ENCODE results near the gene CEP128.

CEP128 gene

GRCh38 chr14:80605536-80605935, 336.0 kb downstream of the CEP128 start:
- DNase-seq, result no peak

GRCh38 chr14:80602946-80603345, 338.6 kb downstream of the CEP128 start:
- DNase-seq, result no peak

DNA sequence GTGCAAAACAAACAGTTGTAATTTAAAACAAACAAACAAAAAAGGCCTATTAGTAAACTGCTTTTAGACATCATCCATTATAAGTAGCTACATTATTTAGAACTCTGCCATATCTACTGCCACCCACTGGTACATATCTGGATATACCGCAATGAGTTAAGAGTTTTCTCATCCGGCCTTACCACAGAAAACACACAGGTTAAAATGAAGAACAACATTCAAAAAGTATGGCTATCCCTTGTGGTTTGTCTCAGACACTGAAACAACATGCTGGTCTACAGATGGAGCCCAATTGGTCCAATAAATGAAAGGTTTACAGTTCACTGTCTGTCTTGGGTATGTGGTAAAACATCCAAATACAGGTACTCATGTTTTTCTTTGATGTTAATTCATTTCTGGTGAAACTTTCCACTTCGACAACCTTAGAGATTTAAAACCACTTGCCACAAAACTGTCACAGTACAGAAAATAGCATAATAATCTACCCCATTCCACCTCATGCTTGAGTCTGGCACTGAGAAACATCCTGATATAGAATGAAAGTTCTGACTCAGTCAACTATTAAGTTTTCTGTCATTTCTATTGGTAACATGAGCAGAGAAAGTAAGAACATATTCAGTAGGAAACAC, 354.3 kb downstream of the CEP128 start:
- no peak for DNase-seq

- no peak for DNase-seq
Observed at GRCh38 chr14:80586131-80586530, 355.4 kb downstream of the CEP128 start.

DNA sequence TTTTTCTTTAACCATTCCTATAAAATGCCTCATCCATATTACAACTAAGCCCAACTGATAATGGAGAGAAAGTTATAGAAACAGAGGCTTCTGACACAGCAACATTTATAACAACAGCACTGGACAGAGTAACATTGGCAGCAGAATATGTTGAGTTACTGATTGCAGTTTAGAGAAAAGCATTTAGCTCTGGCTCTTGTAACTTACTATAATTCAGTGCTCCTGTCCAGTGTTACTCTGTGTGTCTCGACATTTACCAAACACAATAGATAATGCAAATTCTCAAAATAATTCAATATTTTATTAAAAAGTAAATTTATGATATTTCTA, 356.1 kb downstream of the CEP128 start:
- DNase-seq, result no peak

DNA sequence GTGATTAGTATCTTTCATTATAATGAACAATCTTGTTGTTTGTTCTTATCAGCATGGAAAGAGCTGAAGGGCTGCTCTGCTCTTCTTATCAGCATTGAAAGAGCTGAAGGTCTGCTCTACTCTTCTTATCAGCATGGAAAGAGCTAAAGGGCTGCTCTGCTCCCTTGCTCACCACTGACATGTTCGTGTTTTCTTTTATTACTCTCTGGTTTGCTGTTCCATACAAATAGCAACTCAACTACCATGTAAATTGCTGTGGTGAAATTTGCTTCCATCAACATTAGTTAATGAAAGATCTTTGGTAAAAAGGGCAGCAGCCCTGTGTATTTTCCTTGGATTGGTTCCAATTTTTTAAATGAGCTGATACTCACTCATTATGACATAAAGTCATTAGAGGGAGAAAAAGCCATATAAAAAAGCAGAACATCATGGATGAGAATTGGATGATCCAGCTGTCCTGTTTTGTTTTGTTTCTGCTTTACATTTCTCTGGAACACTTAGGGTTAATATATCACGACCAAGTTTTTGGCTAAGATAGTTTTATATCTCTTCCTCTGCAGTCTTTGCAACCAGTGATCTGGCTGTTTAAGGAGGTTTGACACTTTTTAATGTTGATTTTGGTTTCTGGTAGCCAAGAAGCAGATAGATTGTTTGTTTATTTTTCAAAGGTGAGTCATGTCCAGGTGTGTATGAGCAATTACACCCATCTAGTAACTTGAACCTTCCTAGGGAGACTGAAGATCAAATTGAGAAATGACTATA, 356.6 kb downstream of the CEP128 start:
- DNase-seq, result no peak

GRCh38 chr14:80577599-80577998, 363.9 kb downstream of the CEP128 start:
- no peak for DNase-seq

GRCh38 chr14:80576401-80576800, 365.1 kb downstream of the CEP128 start:
- no peak for DNase-seq

DNA sequence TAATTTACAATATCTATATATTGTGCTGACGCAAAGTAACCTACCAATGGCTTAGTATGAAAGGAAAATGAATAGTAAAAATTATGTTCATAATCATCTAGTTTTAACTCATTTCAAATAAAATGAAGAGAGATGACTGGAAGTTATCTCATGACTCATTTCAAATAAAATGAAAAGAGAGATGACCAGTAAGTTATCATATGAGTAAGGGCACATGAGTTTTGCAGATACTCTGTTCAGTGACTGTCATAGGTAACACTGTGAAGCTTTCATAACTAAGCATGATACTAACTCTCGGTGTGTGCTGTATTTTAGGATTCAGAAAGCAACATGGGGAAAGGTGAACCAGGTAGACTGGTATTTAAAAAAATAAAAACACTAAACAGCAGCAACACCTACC, 365.8 kb downstream of the CEP128 start:
- no peak for DNase-seq

DNA sequence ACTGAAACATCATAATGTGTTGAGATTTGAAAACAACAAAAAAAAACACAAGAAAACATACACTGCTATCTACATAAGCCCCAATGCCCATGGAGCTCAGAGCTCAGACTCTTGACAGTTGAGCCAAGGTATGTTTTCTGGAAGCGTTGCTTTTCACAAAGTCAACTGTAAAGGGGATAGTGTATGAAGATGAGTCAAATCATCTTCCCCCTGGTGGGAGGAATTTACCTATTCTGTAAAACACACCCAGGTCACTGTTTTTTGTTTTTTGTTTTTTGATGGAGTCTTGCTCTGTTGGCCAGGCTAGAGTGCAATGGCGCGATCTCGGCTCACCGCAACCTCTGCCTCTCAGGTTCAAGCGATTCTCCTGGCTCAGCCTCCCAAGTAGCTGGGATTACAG, 368.9 kb downstream of the CEP128 start:
- DNase-seq, result no peak

- DNase-seq, result no peak
Observed at GRCh38 chr14:80570930-80571298, 370.6 kb downstream of the CEP128 start.

GRCh38 chr14:80567905-80568536, 373.5 kb downstream of the CEP128 start:
- no peak for DNase-seq

DNA sequence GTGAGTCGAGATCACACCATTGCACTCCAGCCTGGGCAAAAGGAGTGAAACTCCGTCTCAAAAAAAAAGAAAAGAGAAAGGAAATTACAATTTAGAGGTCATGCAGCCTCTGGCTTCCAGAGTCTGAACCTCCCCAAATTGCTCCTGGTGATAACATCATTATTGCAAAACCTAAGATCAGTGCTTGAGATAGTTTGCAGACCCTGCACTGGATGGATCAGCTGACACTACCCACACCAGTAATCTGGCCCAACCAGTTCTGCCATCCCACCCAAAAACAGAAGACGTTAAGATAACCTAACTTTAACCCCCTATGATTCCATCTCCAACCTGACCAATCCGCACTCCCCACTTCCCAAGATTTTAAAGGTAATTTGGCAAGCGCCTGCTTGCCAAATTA, 376.5 kb downstream of the CEP128 start:
- DNase-seq, result no peak

DNA sequence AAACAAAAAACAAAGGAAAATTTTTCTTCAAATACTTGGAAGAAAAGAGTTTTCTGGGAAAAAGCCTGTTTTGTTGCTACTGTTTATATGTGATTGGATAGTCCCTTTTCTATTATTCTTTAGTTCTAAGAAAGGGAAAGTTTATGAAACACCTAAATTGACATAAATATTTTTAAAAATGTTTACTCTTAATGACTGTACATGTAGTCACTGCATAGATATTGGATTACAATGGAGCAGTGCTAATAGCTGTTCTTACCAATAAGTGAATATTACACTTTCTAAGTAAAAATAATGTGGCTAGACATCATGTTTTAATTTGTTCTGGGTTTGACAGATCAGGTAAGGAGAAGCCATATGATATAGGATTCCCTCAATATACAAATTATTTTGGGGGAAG, 377.5 kb downstream of the CEP128 start:
- DNase-seq, result no peak

DNA sequence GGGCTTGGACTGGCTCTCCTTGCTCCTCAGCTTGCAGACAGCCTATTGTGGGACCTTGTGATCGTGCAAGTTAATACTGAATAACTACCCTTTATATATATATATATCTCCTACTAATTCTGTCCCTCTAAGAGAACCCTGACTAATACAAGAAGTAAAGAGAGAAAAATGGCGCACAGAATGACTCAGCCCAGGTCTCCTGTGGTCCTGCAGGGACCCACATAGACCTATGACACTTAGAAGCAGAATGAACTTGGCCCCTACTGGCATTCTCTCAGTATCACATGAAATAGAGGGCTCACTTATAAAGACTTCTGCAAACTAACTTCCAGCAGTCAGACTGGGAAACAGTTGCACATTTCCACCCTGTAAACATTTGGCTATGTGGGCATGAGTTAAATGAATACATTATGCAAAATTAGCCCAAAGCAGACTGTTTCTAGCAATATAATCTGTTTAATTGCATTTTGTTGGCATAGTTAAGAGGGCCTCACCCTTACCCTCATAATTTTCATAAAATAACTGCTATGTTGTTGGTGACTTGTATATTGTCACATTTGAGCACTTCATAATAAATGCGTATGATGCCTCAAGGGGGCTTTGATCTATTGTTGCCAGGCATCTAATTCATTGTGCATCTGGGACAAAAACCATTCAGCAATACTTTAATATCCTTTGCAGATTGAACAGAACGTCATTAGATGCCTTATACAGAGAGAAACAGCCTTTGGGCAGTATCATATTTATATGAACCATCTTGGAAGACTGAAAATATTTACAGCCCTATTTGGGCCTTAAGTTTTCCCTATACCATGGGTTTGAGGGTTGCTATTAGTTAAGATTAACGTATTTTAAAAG, 380.5 kb downstream of the CEP128 start:
- no peak for DNase-seq

DNA sequence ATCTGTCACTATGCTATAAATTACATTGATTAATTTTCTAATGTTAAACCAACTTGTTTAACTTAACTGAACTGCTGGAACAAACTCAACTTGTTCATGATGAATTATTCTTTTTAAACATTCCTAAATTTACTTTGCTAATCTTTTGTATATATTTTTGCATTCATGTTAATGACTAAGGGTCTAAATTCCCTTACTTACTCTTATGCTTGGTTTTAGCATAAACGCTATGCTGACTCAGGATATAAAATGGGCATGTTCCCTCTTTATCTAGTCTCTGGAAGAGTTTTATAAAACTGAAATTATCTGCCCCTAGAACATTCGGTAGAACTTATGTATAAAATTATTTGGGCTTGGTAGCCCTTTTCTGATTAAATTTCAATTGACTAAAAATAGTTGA, 387.4 kb downstream of the CEP128 start:
- no peak for DNase-seq

DNA sequence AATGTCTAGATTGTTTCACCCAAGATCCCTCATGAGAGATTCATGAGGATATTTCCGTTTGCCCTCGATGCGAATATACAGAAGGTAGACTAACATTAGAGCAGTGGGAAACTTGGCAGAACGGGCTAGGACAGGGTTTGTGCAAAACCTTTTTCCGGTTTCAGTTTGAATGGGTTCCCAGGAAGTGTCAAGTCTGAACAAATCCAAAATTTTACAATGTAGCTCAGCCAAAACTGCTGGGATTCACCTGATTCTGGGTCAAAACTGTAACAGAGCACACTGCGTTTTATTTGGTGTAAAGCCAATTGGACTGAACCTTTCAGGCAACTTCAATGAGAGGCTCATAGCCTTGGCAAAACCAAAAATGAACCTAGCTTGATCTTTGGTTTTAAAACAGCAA, 392.4 kb downstream of the CEP128 start:
- DNase-seq, result no peak

DNA sequence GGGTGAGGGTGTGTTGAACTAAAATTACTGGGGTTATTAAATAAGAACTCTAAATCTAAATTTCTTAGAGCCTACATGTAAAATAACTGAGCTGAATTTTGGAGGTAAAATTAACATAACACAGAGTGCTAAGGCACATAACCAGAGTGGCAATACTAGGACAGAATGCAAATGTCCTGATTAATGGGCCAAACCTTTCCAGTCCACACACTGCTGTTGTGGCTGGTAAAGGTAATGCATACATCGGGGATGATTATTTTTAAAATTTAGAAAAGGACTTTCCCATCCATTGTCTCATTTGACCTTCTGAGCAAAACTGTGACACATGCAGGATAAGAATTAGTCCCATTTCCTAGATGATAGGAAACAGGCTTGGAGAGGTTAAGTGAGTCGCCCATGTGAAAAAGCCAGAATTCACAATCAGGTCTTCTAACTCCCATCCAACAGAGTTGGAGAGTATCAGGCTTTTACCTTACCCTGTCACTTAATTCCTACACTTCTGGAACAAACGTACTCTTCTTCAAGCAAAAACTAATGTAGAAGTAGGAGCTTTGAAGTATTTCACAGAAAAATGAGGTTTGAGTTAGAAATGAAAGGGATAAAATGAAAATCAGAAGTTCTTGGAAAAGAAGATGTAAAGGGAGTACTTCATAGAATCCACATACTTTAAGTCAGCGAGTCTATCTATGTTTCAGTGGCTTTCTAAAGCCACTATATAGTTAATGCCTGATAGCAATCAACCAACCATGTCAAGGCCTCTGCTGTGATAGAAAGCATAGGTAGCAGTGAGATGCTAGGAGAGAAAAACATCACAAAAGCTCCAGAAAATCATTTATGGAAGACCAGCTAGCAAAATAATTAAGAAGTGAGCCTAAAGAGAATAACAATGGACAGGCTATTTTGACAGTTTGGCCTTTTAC, 395.3 kb downstream of the CEP128 start:
- no peak for DNase-seq

DNA sequence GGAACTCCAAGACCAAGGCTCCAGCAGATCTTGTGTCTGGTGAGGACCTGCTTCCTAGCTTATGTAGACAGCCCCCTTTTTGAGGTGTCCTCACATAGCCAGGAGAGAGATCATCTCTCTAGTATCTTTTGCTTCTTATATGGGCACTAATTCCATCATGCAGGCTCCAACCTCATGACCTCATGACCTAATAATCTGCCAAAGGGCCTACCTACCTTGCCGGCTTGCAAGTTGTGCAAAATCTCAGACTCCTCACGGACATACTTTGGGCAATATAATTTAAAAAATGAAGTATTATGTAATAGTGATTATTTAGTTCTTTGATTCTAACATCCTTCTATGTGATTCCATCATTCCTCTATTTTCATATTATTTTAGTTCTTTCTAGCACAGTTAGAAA, 397.2 kb downstream of the CEP128 start:
- no peak for DNase-seq

- no peak for DNase-seq
Observed at GRCh38 chr14:80543211-80543610, 398.3 kb downstream of the CEP128 start.

GRCh38 chr14:80538633-80539375, 402.7 kb downstream of the CEP128 start:
- no peak for DNase-seq

DNA sequence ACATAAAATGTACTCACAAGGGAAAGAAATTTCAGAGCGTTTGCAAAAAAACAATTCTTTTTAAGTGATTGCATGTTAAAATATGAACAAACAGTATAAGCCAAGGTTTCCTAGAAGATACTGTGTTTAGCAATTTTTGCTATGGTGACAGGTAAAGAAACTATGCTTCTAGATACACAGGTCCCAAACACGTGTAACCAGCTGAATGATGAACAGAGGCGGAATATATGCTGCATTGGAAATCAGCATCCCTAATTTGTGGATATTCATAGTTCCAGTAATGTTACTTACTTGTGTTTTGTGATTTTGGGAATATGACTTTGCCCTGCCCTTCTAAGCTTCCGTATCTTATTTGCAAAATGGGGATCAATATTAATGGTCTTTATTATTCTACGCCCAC, 403.9 kb downstream of the CEP128 start:
- no peak for DNase-seq

Measured in activated CD4-positive, CD25-positive, alpha-beta regulatory T cell (primary cell).